GM18498 (cell line): ENCODE measurements around the gene PCA3.

Experiments used
- ATAC-seq: cut with Tn5 transposase; IDR thresholded peaks from one replicate; pipeline ENCODE4 v1.9.1; 2021; ENCODE audit warnings: mild to moderate bottlenecking, moderate library complexity; ENCODE audit not compliant: unreplicated experiment

PCA3 gene

GRCh38 chr9:76756941-76757673, 7.1 kb upstream of the PCA3 start:
- ATAC-seq = no peak

GRCh38 chr9:76758476-76758875, 5.8 kb upstream of the PCA3 start:
- no peak for ATAC-seq

GRCh38 chr9:76759732-76760131, 4.5 kb upstream of the PCA3 start:
- ATAC-seq = no peak

- ATAC-seq = no peak
Measured at GRCh38 chr9:76761448-76761847, 2.8 kb upstream of the PCA3 start.

- no peak for ATAC-seq
Measured at GRCh38 chr9:76766126-76766525, 1.9 kb downstream of the PCA3 start.

GRCh38 chr9:76772686-76773445, 8.6 kb downstream of the PCA3 start:
- ATAC-seq = no peak

- ATAC-seq = no peak
Measured at GRCh38 chr9:76784881-76785280, 20.6 kb downstream of the PCA3 start.

GRCh38 chr9:76785501-76785900, 21.3 kb downstream of the PCA3 start:
- ATAC-seq = no peak

- no peak for ATAC-seq
Measured at GRCh38 chr9:76787677-76788076, 23.4 kb downstream of the PCA3 start.

- no peak for ATAC-seq
Measured at GRCh38 chr9:76789840-76790239, 25.6 kb downstream of the PCA3 start.

- no peak for ATAC-seq
Measured at GRCh38 chr9:76793784-76794431, 29.7 kb downstream of the PCA3 start.

- ATAC-seq = no peak
Measured at GRCh38 chr9:76796296-76796695, 32.1 kb downstream of the PCA3 start.

- ATAC-seq = no peak
Measured at GRCh38 chr9:76798527-76798926, 34.3 kb downstream of the PCA3 start.

- no peak for ATAC-seq
Measured at GRCh38 chr9:76799473-76799872, 35.2 kb downstream of the PCA3 start.

GRCh38 chr9:76800901-76801300, 36.7 kb downstream of the PCA3 start:
- ATAC-seq = no peak

GRCh38 chr9:76803083-76803482, 38.8 kb downstream of the PCA3 start:
- no peak for ATAC-seq

GRCh38 chr9:76803762-76804161, 39.5 kb downstream of the PCA3 start:
- no peak for ATAC-seq

GRCh38 chr9:76808636-76809035, 44.4 kb downstream of the PCA3 start:
- ATAC-seq = no peak

GRCh38 chr9:76810377-76810957, 46.2 kb downstream of the PCA3 start:
- peak; percentile 92 for ATAC-seq

- no peak for ATAC-seq
Measured at GRCh38 chr9:76812591-76812990, 48.4 kb downstream of the PCA3 start.

- ATAC-seq = no peak
Measured at GRCh38 chr9:76817489-76817888, 53.3 kb downstream of the PCA3 start.

GRCh38 chr9:76818271-76818670, 54.0 kb downstream of the PCA3 start:
- no peak for ATAC-seq
